HPDE6-E6E7 (cell line): ENCODE results near the gene IL16.
"Not testable (repeated sequence)": the region's sequence is repeated elsewhere in the genome, so short reads cannot be mapped to it uniquely, and the experiment has no call there.

ENCODE experiments used
- DNase-seq: peaks from one replicate; pipeline ENCODE4 v3.0.0; 2011; ENCODE audit warnings: missing footprints; ENCODE audit errors: extremely low spot score

The IL16 gene

DNA sequence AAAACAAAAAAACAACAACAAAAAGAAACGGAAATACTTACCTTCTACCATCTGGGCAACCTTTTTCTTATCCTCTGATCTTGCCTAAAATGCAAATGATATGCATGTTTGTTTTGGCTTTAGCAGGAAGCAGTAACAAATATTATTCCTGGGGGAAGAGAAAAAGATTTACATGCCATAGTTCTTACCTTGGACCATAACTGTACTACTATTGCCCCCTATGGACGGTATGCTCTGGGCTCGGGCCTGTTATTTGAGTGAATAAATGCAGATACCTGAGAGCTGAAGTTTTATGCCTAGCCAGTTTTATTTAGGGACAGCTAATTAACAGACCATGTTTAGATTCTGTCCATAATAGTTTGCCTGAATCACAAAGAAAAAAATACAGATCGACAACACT, 139.9 kb downstream of the IL16 start:
- DNase-seq = no peak

DNA sequence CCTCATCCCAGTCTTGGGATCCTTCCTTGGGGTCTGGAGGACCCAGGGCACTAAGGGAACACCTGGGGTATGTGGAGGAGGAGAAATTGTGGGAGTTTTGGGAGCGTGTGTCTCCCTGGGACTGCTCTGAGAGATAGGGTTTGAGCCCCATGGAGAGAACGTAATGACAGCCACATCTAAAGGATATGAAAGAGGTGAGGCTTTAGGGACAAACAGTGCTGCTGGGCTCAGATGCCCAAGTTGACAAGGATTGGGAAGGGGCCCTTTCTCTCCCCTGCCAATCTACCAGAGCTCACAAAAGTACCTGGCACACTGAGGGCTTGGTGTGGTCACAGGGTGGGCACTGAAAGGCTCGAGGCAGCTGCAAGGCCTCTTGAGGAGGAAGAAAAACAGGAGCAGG, 140.6 kb downstream of the IL16 start:
- no peak for DNase-seq

GRCh38 chr15:81337713-81338157, 141.1 kb downstream of the IL16 start:
- DNase-seq = no peak

- DNase-seq = no peak
Measured at GRCh38 chr15:81338170-81339007, 141.7 kb downstream of the IL16 start.

- DNase-seq = no peak
Measured at GRCh38 chr15:81339321-81339720, 142.6 kb downstream of the IL16 start.

DNA sequence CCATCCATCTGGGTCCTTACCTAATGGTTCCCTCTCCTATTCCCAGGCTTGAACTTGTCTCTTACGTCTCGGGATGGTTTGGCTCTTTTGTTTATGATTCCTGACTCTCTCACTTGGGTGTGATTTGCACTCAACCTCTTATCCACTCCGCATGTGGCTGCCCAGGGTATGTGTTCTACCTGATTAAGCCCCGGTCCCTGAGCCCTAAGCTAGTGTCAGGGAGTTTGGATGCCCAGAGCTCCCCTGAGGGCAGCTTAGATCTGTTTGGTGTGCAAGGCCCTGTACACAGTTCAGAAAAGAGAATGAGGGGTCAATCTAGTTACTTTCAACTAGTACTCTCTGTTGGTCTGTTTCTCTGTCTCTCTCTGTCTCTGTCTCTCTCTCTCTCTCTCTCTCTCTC, 143.2 kb downstream of the IL16 start:
- no peak for DNase-seq

DNA sequence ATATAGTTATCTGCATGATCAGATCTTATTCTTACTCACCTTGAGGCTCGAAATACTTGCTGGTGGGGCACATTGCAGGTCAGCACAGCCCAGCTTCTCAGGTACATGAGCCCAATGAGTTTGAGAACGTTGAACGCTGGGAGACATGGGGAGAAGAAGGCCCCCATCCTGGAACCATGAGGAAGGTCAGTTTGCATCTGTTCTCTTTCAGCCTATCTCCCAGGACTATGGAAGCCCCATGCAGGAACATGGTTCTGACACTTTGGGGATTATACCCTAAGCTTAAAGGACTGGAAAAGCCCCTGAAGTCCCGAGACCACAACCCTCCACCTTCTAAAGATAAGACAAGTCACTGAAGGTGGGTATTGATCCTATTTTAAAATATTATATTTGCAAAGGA, 144.7 kb downstream of the IL16 start:
- DNase-seq = no peak

DNA sequence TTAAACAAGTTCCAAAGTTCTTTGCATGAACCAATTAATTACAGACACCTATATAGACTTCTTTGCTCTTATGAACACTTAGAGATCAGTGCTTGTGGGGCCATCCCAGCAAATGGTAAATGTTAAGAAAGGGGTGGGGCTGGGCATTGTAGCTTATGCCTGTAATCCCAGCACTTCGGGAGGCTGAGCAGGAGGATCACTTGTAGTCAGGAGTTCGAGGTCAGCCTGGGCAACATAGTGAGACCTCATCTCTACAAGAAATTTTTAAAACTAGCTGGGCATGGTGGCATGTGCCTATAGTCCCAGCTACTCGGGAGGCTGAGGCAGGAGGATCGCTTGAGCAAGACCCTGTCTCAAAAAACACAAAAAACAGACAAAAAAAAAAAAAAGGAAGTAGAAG, 146.7 kb downstream of the IL16 start:
- DNase-seq = no peak

DNA sequence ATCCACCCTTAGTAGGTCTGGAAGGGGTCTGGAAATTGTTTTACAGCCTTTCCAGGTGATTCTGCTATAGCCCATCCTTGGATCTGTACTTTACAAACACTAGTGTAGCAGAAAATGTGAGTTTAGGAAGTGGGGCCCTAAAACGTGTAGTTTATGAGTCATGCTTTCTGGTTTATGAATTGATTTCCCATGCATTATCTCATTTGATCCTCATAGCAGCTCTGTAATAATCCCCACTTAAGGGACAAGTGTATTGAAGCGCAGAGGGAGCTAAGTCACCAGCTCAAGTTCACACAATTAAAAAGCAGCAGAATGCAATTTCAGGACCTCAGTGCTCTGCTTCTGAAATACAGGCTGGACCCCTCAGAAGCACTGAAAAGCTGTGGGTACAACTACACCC, 149.9 kb downstream of the IL16 start:
- DNase-seq = no peak

DNA sequence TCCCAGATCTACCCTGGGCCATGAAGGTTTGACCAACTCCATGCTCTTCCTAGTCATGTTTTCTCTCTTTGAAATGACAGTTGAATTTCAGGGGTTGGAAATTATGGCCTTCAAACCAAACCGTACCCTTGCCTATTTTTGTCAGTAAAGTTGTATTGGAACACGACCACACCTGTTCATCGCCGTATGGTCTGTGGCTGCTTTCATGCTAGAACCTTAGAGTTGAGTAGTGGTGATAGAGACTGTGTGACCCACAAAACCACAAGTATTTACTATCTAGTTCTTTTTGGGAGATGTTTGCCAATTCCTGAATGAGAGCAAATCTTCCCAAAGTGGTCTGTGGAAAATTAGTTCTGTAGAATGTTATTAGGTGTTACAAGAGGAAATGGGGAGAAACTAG, 151.2 kb downstream of the IL16 start:
- DNase-seq = no peak

GRCh38 chr15:81348691-81349090, 152.0 kb downstream of the IL16 start:
- not testable (repeated sequence) for DNase-seq

GRCh38 chr15:81349271-81349670, 152.6 kb downstream of the IL16 start:
- DNase-seq = no peak

DNA sequence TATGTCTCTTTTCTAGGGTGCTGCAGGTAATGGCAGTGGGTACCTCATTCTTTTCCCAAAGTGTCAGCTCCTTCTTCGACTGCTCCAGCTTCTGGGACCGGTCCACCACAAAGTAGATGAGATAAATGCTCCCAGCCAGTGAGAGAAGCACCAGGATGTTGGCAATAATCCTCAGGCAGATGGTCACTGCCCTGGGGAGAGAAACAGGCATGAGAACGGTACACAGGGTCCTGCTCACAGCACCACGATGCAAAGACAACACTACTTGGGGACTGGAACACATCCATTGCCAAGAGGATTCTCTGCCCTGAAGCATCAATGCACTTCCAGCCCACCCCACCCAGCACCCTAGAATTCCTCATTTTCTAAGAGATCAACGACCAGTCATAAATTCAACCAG, 155.0 kb downstream of the IL16 start:
- no peak for DNase-seq

DNA sequence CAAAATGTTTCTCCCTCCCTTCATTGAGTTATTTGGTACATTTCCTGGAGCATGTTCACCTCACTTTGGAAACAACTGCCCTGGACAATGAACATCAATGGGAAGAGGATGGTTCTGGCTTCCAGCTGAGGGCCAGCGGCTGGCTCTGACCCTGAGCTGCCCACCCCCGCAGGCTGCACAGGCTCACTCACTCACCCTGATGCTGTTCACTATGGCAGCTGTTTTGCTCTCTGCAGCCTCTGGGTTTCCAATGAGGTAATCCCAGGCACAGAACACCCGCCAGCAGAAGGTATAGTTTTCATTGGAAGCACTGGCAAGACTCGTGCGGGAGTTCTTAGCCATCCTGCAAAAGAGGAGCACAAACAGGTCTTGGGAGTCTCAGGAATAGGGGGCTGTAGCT, 159.6 kb downstream of the IL16 start:
- DNase-seq = no peak

DNA sequence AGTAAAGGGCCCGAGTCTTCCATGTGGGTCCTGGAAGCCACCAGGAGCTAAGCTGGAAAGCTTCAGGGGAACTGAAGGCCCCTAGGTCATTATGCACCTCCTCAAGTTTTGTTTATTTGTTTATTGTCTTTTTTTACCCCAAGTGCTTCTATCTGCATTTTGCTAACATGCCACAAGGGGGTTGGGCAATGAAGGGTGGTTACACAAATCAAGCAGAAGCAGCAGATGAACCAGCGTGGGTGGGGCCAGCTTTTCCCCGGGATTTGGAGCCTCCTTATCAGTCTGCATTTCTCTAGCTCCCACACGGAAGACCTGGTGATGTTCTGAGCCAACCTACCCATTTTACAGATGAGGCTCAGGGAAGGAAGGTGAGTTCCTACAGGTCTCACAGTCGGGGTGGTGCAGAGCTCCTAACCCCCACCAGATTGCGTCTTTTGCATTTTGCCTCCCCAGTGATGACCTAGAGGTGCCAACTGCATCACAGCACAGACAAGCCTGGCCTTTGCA, 160.6 kb downstream of the IL16 start:
- no peak for DNase-seq

DNA sequence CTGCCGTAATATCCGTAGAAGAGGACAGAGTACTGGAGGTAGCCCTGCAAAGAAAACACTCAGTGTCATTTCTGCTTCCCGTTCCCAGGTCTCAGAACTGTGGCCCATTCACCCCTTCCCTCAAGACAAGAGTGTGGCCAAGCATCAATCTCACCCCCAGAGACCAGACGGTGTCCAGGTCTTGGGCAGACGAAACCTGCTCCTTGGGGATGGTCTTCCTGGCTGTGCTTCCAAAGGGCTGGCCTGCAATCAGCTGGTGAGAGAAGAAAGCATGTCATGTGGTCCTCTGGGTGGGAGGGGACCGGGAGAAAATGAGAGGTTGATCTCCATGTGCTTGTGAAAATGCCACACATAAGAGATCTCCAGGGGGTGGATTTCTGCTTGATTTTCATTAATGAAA, 161.6 kb downstream of the IL16 start:
- no peak for DNase-seq

DNA sequence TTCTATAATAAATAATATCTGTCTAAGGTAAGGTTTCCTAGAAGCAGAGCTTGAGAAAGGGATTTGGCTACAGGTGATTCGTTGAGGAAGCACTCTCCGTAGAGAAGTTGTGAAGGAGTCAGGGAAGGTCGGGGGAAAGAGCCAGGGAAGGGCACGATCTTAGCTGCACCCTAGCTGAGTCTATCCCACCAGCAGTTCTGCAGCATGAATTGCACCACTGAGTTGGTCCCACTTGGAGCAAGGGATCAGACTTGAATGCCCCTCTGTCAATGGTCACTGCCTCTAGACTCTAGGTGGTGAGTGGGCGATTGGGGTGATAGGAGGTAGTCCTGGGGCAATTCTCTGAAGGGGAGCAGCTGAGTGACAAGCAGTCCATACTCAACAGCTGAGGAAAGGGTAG, 163.8 kb downstream of the IL16 start:
- DNase-seq = no peak

DNA sequence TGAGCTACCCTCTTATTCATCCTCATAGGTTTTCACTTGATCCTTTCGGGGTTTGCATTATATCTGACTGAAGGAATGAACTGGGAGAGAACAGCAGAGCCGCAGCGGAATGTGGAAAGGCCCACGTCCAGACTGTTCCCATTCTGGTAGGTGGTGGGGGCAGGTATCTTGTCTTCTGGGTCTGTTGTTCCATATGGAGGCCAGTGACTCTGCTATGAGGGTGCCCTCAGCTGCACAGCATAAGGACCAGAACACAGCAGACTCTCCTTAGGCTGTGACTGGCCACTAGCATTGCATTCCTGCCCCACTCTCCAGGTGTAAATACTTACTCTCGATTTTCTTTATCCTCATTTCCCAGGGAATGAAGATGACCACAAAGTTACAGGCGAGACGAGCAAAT, 165.2 kb downstream of the IL16 start:
- no peak for DNase-seq

GRCh38 chr15:81362790-81363189, 166.1 kb downstream of the IL16 start:
- no peak for DNase-seq

GRCh38 chr15:81363276-81363675, 166.6 kb downstream of the IL16 start:
- DNase-seq = no peak
